ENCODE data around the gene LST1.

Gene LST1

DNA sequence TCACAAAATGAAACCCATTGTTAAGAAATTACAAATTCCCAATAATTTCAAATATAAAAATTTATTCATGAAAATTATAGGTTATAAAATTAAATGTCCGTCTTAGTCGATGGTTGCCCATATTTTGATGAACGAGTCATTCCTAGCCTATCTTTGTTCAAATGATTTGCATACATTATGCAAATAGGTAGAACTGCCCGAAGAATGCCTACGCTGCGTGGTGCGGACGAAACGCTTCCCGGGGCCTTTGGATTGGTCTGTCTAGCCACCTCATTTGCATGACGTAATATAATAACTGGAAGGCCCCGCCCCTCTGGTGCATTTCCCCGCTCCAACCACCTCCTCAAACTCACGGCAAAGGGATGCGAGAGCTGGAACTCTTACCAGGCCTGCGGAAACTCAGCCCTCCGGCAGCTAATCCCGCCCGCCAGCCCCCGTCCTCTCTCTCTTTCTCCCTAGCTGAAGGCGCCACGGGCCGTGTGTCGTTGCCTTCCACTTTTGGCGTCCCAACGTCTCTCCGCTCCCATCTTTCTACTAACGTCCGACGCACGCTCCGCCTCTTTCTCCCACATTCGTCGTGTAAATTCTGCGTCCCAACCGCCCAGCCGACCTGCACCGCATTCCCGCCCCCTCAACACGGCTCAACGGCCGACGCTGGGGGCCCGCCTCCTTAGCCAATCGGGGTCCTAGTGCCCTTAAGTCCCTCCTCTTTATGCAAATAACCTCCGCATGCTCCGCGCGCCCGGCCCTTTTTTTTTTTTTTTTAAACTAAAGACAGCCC lies 33.9 kb downstream of the LST1 start:
- H3K4me1 ChIP-seq (ENCODE audit: control insufficient read depth, low read length) = peaks cover 42% of the 10 kb centered on the region
- H3K27ac ChIP-seq (ENCODE audit: low read depth, low read length) = peak overlapping the region; percentile 99
- peak overlapping the region; percentile 93 for H3K4me3 ChIP-seq (ENCODE audit: low read length)
- H3K79me2 ChIP-seq (ENCODE audit: control insufficient read depth, low read length) = peaks cover 52% of the 10 kb centered on the region
- H3K9me2 ChIP-seq (replicated peaks; ENCODE audit: control insufficient read depth, low read length) = no peaks in the 10 kb centered on the region
- H3K27me3 ChIP-seq (ENCODE audit: control insufficient read depth, low read length) = no peaks in the 10 kb centered on the region
- H3K9me3 ChIP-seq (ENCODE audit: control insufficient read depth, insufficient read depth, low read length) = no peaks in the 10 kb centered on the region
- H3K4me2 ChIP-seq (ENCODE audit: low read length) = peak overlapping the region; percentile 93
- H4K20me1 ChIP-seq (ENCODE audit: control insufficient read depth, insufficient read depth, low read depth, low read length) = peaks cover 14% of the 10 kb centered on the region
- no peak for TF ChIP-seq EZH2phosphoT487 (IDR thresholded peaks at IDR 0.05; ENCODE audit: borderline replicate concordance, low read length)
- TF ChIP-seq, protein P1, sequence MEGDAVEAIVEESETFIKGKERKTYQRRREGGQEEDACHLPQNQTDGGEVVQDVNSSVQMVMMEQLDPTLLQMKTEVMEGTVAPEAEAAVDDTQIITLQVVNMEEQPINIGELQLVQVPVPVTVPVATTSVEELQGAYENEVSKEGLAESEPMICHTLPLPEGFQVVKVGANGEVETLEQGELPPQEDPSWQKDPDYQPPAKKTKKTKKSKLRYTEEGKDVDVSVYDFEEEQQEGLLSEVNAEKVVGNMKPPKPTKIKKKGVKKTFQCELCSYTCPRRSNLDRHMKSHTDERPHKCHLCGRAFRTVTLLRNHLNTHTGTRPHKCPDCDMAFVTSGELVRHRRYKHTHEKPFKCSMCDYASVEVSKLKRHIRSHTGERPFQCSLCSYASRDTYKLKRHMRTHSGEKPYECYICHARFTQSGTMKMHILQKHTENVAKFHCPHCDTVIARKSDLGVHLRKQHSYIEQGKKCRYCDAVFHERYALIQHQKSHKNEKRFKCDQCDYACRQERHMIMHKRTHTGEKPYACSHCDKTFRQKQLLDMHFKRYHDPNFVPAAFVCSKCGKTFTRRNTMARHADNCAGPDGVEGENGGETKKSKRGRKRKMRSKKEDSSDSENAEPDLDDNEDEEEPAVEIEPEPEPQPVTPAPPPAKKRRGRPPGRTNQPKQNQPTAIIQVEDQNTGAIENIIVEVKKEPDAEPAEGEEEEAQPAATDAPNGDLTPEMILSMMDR (IDR thresholded peaks at IDR 0.05; ENCODE audit: low read depth, low read length, poor library complexity, severe bottlenecking) = no peak
- peaks cover 16% of the 10 kb centered on the region for H3F3A ChIP-seq (ENCODE audit: control insufficient read depth, insufficient read depth)
- peaks cover 43% of the 10 kb centered on the region for H3K36me3 ChIP-seq (ENCODE audit: control insufficient read depth, low read length)

DNA sequence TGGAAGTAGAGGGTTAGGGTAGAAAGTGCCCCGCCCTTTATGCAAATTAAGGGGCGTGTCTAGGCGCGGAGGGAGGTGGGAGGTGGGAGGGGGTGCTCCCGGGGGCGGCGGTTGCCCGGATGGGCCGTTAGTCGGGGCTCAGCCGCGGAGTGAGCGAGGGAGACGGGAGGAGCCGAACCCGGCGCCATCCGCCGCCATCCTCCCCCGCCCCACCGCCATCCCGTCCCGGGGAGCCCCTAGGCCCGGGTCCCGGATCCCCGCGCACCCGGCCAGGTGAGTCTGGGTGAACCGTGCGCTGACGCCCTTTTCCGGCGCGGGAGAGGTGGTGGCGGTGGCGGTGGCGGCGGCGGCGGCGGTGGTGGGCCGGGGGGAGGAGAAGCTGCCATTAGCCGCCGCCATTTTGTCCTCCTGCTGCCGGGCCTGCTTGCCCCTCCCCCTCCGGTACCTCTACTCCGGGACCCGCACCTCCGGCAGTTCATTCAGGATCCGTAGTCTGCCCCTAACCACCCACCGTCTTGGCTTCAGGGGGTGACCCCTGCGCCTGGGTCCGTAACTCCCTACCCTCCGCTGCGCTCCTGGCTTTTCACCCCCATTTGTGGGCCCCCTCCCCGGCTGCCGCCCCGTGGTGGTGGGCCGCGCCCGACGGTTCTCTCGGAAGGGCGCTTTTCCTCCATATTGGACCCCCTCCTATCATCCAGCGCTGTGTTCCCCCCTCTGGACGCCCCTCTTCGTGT lies 34.7 kb downstream of the LST1 start, which contains the start of gene PRRC2A:
PRRC2A (plus strand) TSS at position 130 of the 734 bp plus-strand sequence. CDS start 2,075 bp downstream, outside the sequence.
- peaks cover 59% of the 10 kb centered on the region for H3K79me2 ChIP-seq (ENCODE audit: control insufficient read depth, low read length)
- no peaks in the 10 kb centered on the region for H3K9me3 ChIP-seq (ENCODE audit: control insufficient read depth, insufficient read depth, low read length)
- H3K36me3 ChIP-seq (ENCODE audit: control insufficient read depth, low read length) = peaks cover 51% of the 10 kb centered on the region
- H3K9me2 ChIP-seq (replicated peaks; ENCODE audit: control insufficient read depth, low read length) = no peaks in the 10 kb centered on the region
- H3K4me1 ChIP-seq (ENCODE audit: control insufficient read depth, low read length) = peaks cover 35% of the 10 kb centered on the region
- no peaks in the 10 kb centered on the region for H3K27me3 ChIP-seq (ENCODE audit: control insufficient read depth, low read length)
- H3K4me3 ChIP-seq (ENCODE audit: low read length) = peak within 1 kb of the TSS; percentile 93
- H3K27ac ChIP-seq (ENCODE audit: low read depth, low read length) = peak within 1 kb of the TSS; percentile 99
- peak within 1 kb of the TSS; percentile 93 for H3K4me2 ChIP-seq (ENCODE audit: low read length)
- no peak for TF ChIP-seq EZH2phosphoT487 (IDR thresholded peaks at IDR 0.05; ENCODE audit: borderline replicate concordance, low read length)
- TF ChIP-seq, protein P1 (IDR thresholded peaks at IDR 0.05; ENCODE audit: low read depth, low read length, poor library complexity, severe bottlenecking) = no peak
- H3F3A ChIP-seq (ENCODE audit: control insufficient read depth, insufficient read depth) = peaks cover 12% of the 10 kb centered on the region
- H4K20me1 ChIP-seq (ENCODE audit: control insufficient read depth, insufficient read depth, low read depth, low read length) = peaks cover 14% of the 10 kb centered on the region

DNA sequence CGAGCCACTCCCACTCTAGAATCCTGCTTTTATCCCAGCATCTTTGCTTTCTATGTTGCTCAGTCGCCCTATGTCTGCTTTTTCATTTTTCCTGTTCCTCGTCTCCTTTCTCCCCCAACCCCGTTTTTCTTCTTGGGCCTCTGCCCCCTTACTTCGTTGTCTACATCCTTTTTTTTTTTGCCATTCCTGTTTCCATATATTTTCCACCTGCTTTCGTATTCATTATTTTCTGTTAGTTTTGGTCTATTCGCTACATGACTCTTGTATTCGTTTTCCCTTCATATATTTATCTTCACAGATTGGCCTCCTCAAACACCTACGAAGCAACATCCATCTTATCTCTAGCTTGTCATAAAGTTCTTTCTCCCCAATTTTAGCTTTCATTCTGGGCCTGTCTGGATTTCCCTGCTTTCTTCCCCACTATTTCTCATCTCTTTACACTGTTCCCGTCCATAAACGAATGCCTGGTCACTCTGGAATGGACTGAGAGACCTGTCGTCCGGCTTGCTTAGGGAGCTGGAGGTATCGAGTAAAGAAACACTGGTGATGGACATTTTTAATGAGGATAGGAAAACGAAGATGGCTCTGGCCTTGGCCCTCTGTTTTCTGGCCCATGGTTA lies 35.4 kb downstream of the LST1 start:
- Histone ChIP-seq H3K4me3 (ENCODE audit: low read length) (peak overlapping the region; percentile 93), H3K9me3 (ENCODE audit: control insufficient read depth, insufficient read depth, low read length) (no peaks in the 10 kb centered on the region), H3K27ac (ENCODE audit: low read depth, low read length) (peak overlapping the region; percentile 78), H3K9me2 (replicated peaks; ENCODE audit: control insufficient read depth, low read length) (no peaks in the 10 kb centered on the region), H3K36me3 (ENCODE audit: control insufficient read depth, low read length) (peaks cover 58% of the 10 kb centered on the region), H3F3A (ENCODE audit: control insufficient read depth, insufficient read depth) (peaks cover 12% of the 10 kb centered on the region), H3K4me2 (ENCODE audit: low read length) (peak overlapping the region; percentile 90), H3K27me3 (ENCODE audit: control insufficient read depth, low read length) (no peaks in the 10 kb centered on the region), H4K20me1 (ENCODE audit: control insufficient read depth, insufficient read depth, low read depth, low read length) (peaks cover 14% of the 10 kb centered on the region), H3K79me2 (ENCODE audit: control insufficient read depth, low read length) (peaks cover 58% of the 10 kb centered on the region), H3K4me1 (ENCODE audit: control insufficient read depth, low read length) (peaks cover 28% of the 10 kb centered on the region)
- TF ChIP-seq, protein P1 (IDR thresholded peaks at IDR 0.05; ENCODE audit: low read depth, low read length, poor library complexity, severe bottlenecking) = no peak
- TF ChIP-seq EZH2phosphoT487 (IDR thresholded peaks at IDR 0.05; ENCODE audit: borderline replicate concordance, low read length) = no peak
